Fibroblast of lung (primary cell): ENCODE measurements around the gene PCDHA9.

Source experiments
- EZH2 ChIP-seq: IDR thresholded peaks from 2 replicates; pipeline ENCODE4 v1.5.1; 2012; ENCODE audit warnings: low read length, control low read depth, mild to moderate bottlenecking; ENCODE audit errors: missing control alignments
- TF ChIP-seq, protein P1 (sequence below), 2 donors: IDR thresholded peaks in 1 of 2; conservative IDR thresholded peaks in 1 of 2; 1 replicate in 1 of 2; 2 replicates in 1 of 2; pipeline ENCODE4 v1.5.1; 2011 to 2012; ENCODE audit warnings: low read length in 2 of 2, control low read depth in 1 of 2, inconsistent platforms in 1 of 2, low read depth in 1 of 2, mild to moderate bottlenecking in 1 of 2

- TF ChIP-seq, protein P1, sequence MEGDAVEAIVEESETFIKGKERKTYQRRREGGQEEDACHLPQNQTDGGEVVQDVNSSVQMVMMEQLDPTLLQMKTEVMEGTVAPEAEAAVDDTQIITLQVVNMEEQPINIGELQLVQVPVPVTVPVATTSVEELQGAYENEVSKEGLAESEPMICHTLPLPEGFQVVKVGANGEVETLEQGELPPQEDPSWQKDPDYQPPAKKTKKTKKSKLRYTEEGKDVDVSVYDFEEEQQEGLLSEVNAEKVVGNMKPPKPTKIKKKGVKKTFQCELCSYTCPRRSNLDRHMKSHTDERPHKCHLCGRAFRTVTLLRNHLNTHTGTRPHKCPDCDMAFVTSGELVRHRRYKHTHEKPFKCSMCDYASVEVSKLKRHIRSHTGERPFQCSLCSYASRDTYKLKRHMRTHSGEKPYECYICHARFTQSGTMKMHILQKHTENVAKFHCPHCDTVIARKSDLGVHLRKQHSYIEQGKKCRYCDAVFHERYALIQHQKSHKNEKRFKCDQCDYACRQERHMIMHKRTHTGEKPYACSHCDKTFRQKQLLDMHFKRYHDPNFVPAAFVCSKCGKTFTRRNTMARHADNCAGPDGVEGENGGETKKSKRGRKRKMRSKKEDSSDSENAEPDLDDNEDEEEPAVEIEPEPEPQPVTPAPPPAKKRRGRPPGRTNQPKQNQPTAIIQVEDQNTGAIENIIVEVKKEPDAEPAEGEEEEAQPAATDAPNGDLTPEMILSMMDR (conservative IDR thresholded peaks at IDR 0.05 in 1 of 2, IDR thresholded peaks at IDR 0.05 in 1 of 2; ENCODE audit: low read depth in 1 of 2, low read length in 2 of 2) = no peak
- no peak for TF ChIP-seq EZH2
Observed at GRCh38 chr5:140857987-140858240, 9.7 kb downstream of the PCDHA9 start.
